Bone marrow (tissue), 2 donors: ENCODE results near the gene CLDN11.

Experiments
- DNase-seq, 2 donors: peaks; one replicate each; lab custom pipeline; 2025; lab: John Stamatoyannopoulos, UW

The CLDN11 gene

DNA sequence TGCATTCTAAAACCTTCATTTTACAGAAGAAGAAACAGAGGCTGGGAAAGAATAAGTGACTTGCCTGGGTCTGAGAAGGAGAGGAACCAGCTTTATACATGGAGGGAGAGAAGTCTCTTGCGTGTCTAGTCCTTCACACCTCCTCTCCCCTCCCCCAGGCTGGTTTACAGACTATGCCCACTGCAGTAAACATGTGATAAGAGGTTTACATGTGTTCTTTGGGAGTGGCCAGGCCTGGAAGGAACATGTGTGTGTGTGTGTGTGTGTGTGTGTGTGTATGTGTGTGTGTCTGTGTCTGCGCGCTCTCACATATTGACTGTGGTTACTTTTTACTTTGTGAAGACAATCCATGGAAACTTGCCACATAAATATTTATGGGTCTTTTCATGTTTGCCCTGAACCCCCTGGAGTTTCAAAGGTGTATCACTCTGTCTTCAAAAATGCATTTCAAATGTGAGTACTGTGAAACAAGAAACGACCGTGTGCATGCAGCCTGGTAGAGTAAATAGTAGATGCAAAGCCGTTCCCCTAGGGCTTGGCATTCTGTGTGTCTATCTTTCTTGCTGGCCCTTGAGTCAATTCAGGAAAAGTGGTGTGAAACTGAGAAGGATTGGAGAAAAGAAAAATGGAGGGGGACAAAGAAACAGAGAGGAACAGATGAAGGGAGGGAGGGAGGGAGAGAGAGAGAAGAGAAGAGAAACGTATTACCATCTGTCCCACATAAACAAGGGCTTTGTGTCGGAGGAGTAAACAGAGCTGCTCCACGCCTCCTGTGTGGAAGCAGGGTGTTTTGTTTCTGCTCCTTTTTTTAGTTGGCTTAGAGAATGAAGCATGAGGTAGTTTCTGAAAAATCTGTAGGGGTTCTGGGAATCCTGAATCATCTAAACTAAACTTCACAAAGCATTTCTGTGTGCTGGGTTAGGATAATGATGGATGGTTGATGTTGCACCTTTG, 51.7 kb downstream of the CLDN11 start:
- DNase-seq = no peak

DNA sequence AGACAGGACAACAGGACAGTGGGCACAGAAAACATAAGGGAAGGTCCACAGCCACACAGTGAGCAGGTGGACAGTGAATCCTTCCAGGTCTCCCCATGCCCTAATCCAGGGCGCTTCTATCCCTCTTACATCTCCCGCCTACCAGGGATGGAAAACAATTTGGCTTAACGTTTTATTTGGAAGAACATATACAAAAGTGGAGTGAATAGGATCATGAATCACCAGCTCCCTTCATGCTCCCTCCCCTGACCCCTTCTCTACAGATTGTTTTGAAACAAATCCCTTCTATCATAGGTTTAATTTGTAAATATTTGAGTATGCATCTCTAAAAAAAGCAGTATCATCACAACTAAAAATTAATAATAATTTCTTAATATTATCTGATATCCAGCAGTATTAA, 52.5 kb downstream of the CLDN11 start:
- DNase-seq = no peak

- no peak for DNase-seq
These were observed 54.7 kb downstream of the CLDN11 start for GRCh38 chr3:170473358-170473757.

DNA sequence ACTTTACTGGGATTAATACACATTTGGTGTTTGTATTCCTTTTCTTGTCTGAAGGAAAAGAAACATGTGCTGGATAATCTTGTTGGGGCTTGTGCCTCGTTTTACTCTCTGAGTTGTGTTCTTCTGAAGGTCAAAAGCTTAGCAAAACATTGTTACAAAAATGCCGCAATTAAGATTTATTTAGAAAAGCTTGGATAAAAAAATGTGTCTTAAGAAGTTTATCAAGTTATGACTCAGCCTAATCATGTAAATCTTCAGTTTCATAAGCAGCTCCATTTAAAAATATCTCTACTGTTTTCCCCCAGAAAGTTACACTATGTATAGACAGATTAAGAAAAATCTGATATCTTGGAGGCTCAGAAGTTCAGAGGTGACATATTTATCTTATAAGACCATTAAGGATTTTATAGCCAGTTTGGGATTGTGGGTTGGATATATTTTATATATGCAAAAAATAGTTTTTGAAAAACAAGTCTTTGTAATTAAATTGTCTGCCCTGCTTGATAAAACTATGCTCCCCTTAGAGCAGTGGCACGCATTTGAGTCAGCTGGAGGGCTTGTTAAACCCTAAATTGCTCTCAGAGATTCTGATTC, 56.5 kb downstream of the CLDN11 start:
- no peak for DNase-seq

DNA sequence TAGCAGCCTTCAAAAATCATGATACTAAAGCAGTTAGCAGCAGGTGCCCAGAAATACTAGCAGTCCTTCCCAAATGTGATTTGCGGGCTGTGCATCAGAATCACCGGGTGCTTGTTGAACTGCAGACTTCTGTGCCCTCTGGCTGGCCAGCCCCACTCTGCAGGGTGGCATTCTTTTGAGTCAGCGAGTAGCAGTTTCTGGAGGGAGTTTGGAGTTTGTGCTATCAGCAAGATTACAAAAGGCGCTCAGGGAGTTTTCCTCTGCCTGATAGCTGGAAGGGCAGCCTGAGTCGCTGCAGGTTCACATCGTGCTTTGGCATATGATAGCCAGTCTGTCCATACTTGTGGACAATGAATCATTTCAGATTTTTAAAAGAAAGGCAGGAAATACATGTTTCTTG, 57.6 kb downstream of the CLDN11 start:
- no peak for DNase-seq

DNA sequence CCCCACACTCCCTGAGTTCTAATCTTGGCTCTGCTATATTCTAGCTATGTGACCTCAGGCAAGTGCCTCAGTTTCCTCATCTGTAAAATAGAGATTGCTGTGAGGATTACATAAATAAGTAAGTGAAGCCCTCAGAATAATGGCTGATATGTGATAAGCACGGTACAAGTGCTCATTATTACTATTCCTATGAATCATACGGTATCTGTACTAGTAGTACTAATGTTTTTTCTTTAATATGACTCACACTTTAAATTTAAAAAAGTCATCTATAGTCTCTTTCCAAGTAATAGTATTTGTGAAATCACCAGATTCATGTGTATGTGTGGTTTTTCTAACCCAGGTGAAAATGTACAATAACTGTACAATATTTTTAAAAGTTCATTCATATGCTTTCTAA, 58.7 kb downstream of the CLDN11 start:
- DNase-seq = no peak

DNA sequence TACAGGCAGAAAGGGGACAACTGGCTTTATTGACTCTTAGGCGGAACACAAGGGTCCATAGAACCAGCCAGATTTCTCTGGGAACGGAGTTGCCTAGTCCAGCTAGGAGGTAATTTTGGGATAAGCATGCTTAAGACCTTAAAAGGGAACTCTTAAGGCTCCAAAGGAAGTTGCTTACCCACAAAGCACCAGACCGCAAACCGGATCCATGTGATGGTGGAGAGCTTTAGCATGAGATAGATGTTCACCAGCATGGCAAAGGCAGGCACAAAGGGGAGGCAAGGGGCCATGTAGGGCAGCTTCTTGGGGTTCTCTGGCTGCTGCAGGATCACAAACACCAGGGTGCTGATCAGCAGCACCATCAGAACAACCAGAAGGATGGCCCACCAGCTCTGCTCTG, 61.4 kb downstream of the CLDN11 start:
- no peak for DNase-seq

DNA sequence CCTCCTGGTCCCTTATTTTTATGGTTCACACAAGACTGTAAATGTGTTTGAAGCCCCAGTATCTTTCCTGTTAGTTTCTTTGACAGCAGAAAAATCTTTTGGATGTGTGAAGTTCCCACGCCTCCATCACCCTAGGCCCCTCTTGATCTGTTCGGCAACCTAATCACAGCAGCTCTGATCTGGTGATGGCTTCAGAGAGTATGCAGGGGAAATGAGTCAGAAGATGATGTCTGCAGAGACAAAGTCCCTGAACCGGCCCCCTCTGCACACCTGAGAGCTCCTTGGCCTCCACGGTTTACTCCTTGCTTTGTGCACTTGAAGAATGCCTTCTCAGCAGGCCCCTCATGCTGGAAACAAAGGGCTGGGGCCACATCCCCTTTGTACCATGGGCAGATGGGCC, 63.5 kb downstream of the CLDN11 start:
- DNase-seq = no peak

GRCh38 chr3:170483485-170484262, 65.0 kb downstream of the CLDN11 start:
- no peak for DNase-seq
